HepG2 (cell line): Measurements from ENCODE around the gene CMTM8. TPM values are rescaled to one million over a fixed set of nuclear protein-coding genes. Genes with fewer than 3 reads are reported as not detected.
A peak's percentile ranks its signal among the peaks of the same experiment; 100 is the strongest.

Experiments
- ATAC-seq: fragments of 200-7000 bp; cut with Tn5 transposase; 3 replicates; pipeline ENCODE4 v1.9.1; 2020; ENCODE audit warnings: mild to moderate bottlenecking, moderate library complexity
- BruUV-seq: library from RNA; stranded (reverse); fragments of 400-500 nt; replicated peaks from 2 replicates; lab custom pipeline; 2021; lab: Mats Ljungman, UMichigan
- CTCF ChIA-PET: fragments of 300-600 bp; formaldehyde crosslinking; extraction: SDS; loops from one replicate; lab custom pipeline; 2021; ENCODE audit warnings: low total read pairs, inconsistent platforms, low intra/inter-chr PET ratio; lab: Yijun Ruan, JAX
- POLR2A ChIA-PET: fragments of 350-600 bp; sonication (Branson Sonifier 250); formaldehyde crosslinking; loops from one replicate; lab custom pipeline; 2020; ENCODE audit warnings: antibody characterized with exemption, inconsistent platforms; lab: Yijun Ruan, JAX
- DNase-seq: peaks from one replicate; pipeline ENCODE4 v3.0.0-alpha.2; 2015; ENCODE audit warnings: low spot score
- FAIRE-seq: peaks from 3 replicates; lab custom pipeline; 2011; peaks lifted over from hg19 to GRCh38; lab: Jason Lieb, UNC
- H2AFZ ChIP-seq: one replicate; pipeline ENCODE4 v1.6.1; 2011; ENCODE audit warnings: low read length, inconsistent platforms
- H3K27ac ChIP-seq: fragments of 300-600 bp; 3 replicates; pipeline ENCODE4 v1.8.0; 2011; ENCODE audit warnings: mixed run types, mild to moderate bottlenecking, mixed read lengths, low read length, inconsistent platforms; ENCODE audit not compliant: insufficient read depth; ENCODE audit errors: extremely low read length
- H3K27me3 ChIP-seq, 2 experiments: fragments of 200-600 bp in 1 of 2; 2 replicates in 1 of 2; 3 replicates in 1 of 2; pipeline versions ENCODE4 v1.6.0 to v1.8.0; 2011; ENCODE audit warnings: low read length in 2 of 2, mild to moderate bottlenecking in 2 of 2, moderate library complexity in 2 of 2, inconsistent platforms in 1 of 2; ENCODE audit not compliant: insufficient read depth in 2 of 2, control insufficient read depth in 1 of 2
- H3K36me3 ChIP-seq, 2 experiments: fragments of 200-600 bp in 1 of 2; replicated peaks in 1 of 2; 2 replicates in 1 of 2; 3 replicates in 1 of 2; pipeline versions ENCODE4 v1.5.1 to v1.8.0; 2011; ENCODE audit warnings: low read length in 2 of 2, inconsistent platforms in 1 of 2; ENCODE audit not compliant: insufficient read depth in 2 of 2, control insufficient read depth in 1 of 2
- H3K4me1 ChIP-seq: 2 replicates; pipeline ENCODE4 v1.5.1; 2012; ENCODE audit warnings: low read length, inconsistent platforms; ENCODE audit not compliant: insufficient read depth
- H3K4me2 ChIP-seq: 2 replicates; pipeline ENCODE4 v1.6.0; 2011; ENCODE audit warnings: low read depth, low read length, inconsistent platforms
- H3K4me3 ChIP-seq, 3 experiments: fragments of 200-600 bp in 1 of 3; sonication (generic), shearing (Covaris generic) in 1 of 3; replicated peaks in 1 of 3; 2 replicates each; pipeline ENCODE4 v1.5.1; 2011 to 2016; ENCODE audit warnings: low read length in 3 of 3, inconsistent platforms in 2 of 3, low read depth in 2 of 3, mild to moderate bottlenecking in 2 of 3, control low read depth in 1 of 3, mixed read lengths in 1 of 3; ENCODE audit not compliant: insufficient read depth in 1 of 3
- H3K79me2 ChIP-seq: one replicate; pipeline ENCODE4 v1.6.1; 2011; ENCODE audit warnings: low read length, inconsistent platforms; ENCODE audit not compliant: insufficient read depth
- H3K9ac ChIP-seq: 2 replicates; pipeline ENCODE4 v1.6.0; 2011; ENCODE audit warnings: mild to moderate bottlenecking, low read depth, low read length, inconsistent platforms; ENCODE audit not compliant: insufficient read depth
- H3K9me3 ChIP-seq: 2 replicates; pipeline ENCODE4 v1.5.1; 2012; ENCODE audit warnings: mild to moderate bottlenecking, low read length
- H4K20me1 ChIP-seq: 2 replicates; pipeline ENCODE4 v1.6.0; 2011; ENCODE audit warnings: inconsistent platforms, mild to moderate bottlenecking, low read length, moderate library complexity; ENCODE audit not compliant: insufficient read depth
- GZF1 ChIP-seq: sonication (generic); formaldehyde crosslinking; IDR thresholded peaks from 2 replicates; pipeline ENCODE4 v1.5.1; 2020; ENCODE audit warnings: mild to moderate bottlenecking, missing genetic modification reagents
- MBNL3 ChIP-seq: fragments of 250-450 bp; sonication (Bioruptor Pico); conservative IDR thresholded peaks from 2 replicates; pipeline ENCODE4 v1.8.0; 2022; ENCODE audit warnings: mild to moderate bottlenecking, inconsistent platforms
- PRDM15 ChIP-seq: sonication (generic); formaldehyde crosslinking; IDR thresholded peaks from 2 replicates; pipeline ENCODE4 v1.4.0; 2020; ENCODE audit warnings: missing genetic modification reagents
- SKI ChIP-seq: fragments of 450-650 bp; IDR thresholded peaks from one replicate; pipeline ENCODE4 v1.6.1; 2018; ENCODE audit warnings: mild to moderate bottlenecking; ENCODE audit not compliant: partially characterized antibody
- TARDBP ChIP-seq: sonication (generic); formaldehyde crosslinking; IDR thresholded peaks from 2 replicates; pipeline ENCODE4 v1.8.0; 2022; ENCODE audit warnings: mild to moderate bottlenecking, missing genetic modification reagents
- ZNF878 ChIP-seq: sonication (generic); formaldehyde crosslinking; IDR thresholded peaks from 2 replicates; pipeline ENCODE4 v1.8.1; 2023; ENCODE audit warnings: mild to moderate bottlenecking, missing genetic modification reagents, moderate library complexity
- ZSCAN30 ChIP-seq: sonication (generic); formaldehyde crosslinking; IDR thresholded peaks from 2 replicates; pipeline ENCODE4 v1.5.0; 2020; ENCODE audit warnings: mild to moderate bottlenecking, missing genetic modification reagents
- WGBS: methylation state at CpG from one replicate; pipeline ENCODE4 v1.1.6; 2017; ENCODE audit warnings: low lambda C conversion rate; 5-methylcytosine and 5-hydroxymethylcytosine counted together
- in situ Hi-C: cut with HindIII; loops from 2 replicates; pipeline ENCODE4 v1.10.0; 2017; ENCODE audit warnings: low pct_unique_long_range_greater_than_20kb; ENCODE audit not compliant: extremely low pct_ligation_motif_present
- intact Hi-C: fragments of 100-400 bp; cut with micrococcal nuclease; formaldehyde crosslinking; loops from one replicate; pipeline ENCODE4 v1.10.0; 2022; ENCODE audit not compliant: unreplicated experiment
- polyA plus RNA-seq, 8 experiments: library from polyadenylated mRNA; depleted of rRNA in 3 of 8; stranded (reverse) in 7 of 8; unstranded in 1 of 8; fragments of >200 nt; fragmentation: Illumina TruSeq in 4 of 8; extraction: Trizol in 4 of 8; gene quantifications; 2 replicates each; pipeline versions ENCODE4 v1.2.1 to v1.2.3, GENCODE V29; 2011 to 2016; ENCODE audit warnings: low read depth in 4 of 8, missing spikeins in 1 of 8, mixed read lengths in 1 of 8; ENCODE audit not compliant: insufficient read depth in 1 of 8
- total RNA-seq, 5 experiments: library from RNA; depleted of rRNA; stranded (reverse); fragments of >200 nt; fragmentation: Illumina TruSeq; extraction: Trizol; gene quantifications; 2 replicates each; pipeline ENCODE4 v1.2.3, GENCODE V29; 2016; ENCODE audit warnings: low read depth in 1 of 5

CMTM8 gene
- total and polyA plus RNA-seq, 2 of the 13 experiments (the other 11 are each of a cell fraction or from before 2014, with no cell fraction given), result 8.9 to 15.8 TPM

GRCh38 chr3:32200490-32200889, 38.0 kb upstream of the CMTM8 start:
- WGBS, result 52% methylated on average over 7 of the region's 7 CpGs
- ATAC-seq, result peak; percentile 64
- CTCF ChIA-PET, result no interaction called here
- BruUV-seq, result no TSS peak
- Histone ChIP-seq H3K9me3 (no peaks in the 10 kb centered on the region), H3K27ac (no peak overlapping the region), H3K9ac (no peak overlapping the region), H3K4me2 (no peak overlapping the region), H3K27me3 (peaks cover 0 to 2% of the 10 kb centered on the region in 2 experiments; a peak in 1 of 5 replicates), H4K20me1 (no peaks in the 10 kb centered on the region), H3K4me1 (peaks cover 22% of the 10 kb centered on the region), H3K79me2 (no peaks in the 10 kb centered on the region), H2AFZ (no peak overlapping the region), H3K4me3 (no peak overlapping the region), H3K36me3 (no peaks in the 10 kb centered on the region)
- TF ChIP-seq GZF1 (no peak), ZSCAN30 (no peak), TARDBP (CRISPR knock-in tag) (no peak), ZNF878 (CRISPR knock-in tag) (no peak), MBNL3 (CRISPR knock-in tag) (no peak), PRDM15 (CRISPR knock-in tag) (peak; percentile 46; the same call in 1 of the 2 replicates), SKI (no peak)
- in situ Hi-C loops (loop anchor here (25.0 kb wide), 1 partner anchor 462 kb away; no protein-coding TSS in a partner anchor), intact Hi-C loops (no loop called here)
- POLR2A ChIA-PET, result interaction anchor here (1.2 kb wide), 1 partner anchor 11 kb away, joined by 3 read pairs; no protein-coding TSS in a partner anchor
- no peak for DNase-seq
- FAIRE-seq, result no peak
